Lower leg skin (tissue), 4 donors: Measurements from ENCODE around the gene TSPYL6. TPM values are rescaled to one million over a fixed set of nuclear protein-coding genes. Genes with fewer than 3 reads are reported as not detected.

Source experiments
- DNase-seq, 2 donors: peaks; one replicate each; pipeline ENCODE4 v3.0.0-alpha.2; 2019; ENCODE audit warnings: low spot score in 2 of 2
- H3K4me3 ChIP-seq: fragments of 200-600 bp; sonication (generic); 2 replicates; pipeline ENCODE4 v1.5.1; 2017; ENCODE audit warnings: mild to moderate bottlenecking, low read depth; ENCODE audit not compliant: poor library complexity, severe bottlenecking
- POLR2A ChIP-seq, 2 donors: fragments of 450-650 bp; IDR thresholded peaks; one replicate each; pipeline ENCODE4 v1.6.1; 2016 to 2017; ENCODE audit warnings: antibody characterized with exemption in 2 of 2, mild to moderate bottlenecking in 1 of 2, moderate library complexity in 1 of 2
- WGBS, 2 donors: methylation state at CpG; one replicate each; pipeline ENCODE4 v1.1.5; 2018; 5-methylcytosine and 5-hydroxymethylcytosine counted together
- intact Hi-C: fragments of 100-400 bp; cut with DNase I; formaldehyde crosslinking; loops from one replicate; pipeline ENCODE4 v1.15.0; 2023; ENCODE audit warnings: low total_unique reads
- total RNA-seq, 4 donors: library from RNA; depleted of rRNA; stranded (reverse); fragments of >200 nt; gene quantifications; one replicate each; pipeline ENCODE4 v1.1.0, GENCODE V29; 2016
- TF ChIP-seq, protein P1 (sequence below), 3 donors: fragments of 450-650 bp; IDR thresholded peaks; one replicate each; pipeline ENCODE4 v1.5.1; 2016; ENCODE audit warnings: antibody characterized with exemption in 3 of 3, mild to moderate bottlenecking in 3 of 3, moderate library complexity in 2 of 3

The TSPYL6 gene
- total RNA-seq, 4 donors from 2014 or later = not detected

DNA sequence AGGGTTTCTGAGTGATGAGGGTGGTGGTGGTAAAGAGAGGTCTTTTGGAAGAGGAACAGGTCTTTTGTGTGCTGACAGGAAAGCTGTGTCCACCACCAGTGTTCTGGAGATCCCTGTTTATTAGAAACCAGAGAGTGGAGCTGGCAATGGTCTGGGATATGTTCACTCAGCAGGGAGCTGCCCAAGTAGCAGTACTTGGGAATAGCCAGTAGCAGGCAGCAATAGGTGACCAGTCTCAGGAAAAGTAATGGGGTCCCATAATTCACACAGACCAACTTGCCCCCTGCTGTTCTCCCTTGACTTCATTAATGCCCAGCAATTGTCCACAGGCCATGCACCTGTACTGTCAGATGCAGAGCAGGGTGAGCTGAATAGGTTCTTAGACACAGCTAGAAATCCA lies 1.8 kb downstream of the TSPYL6 start:
- intact Hi-C loops = no loop called here
- no peak for TF ChIP-seq POLR2A (IDR thresholded peaks at IDR 0.05)
- TF ChIP-seq, protein P1, sequence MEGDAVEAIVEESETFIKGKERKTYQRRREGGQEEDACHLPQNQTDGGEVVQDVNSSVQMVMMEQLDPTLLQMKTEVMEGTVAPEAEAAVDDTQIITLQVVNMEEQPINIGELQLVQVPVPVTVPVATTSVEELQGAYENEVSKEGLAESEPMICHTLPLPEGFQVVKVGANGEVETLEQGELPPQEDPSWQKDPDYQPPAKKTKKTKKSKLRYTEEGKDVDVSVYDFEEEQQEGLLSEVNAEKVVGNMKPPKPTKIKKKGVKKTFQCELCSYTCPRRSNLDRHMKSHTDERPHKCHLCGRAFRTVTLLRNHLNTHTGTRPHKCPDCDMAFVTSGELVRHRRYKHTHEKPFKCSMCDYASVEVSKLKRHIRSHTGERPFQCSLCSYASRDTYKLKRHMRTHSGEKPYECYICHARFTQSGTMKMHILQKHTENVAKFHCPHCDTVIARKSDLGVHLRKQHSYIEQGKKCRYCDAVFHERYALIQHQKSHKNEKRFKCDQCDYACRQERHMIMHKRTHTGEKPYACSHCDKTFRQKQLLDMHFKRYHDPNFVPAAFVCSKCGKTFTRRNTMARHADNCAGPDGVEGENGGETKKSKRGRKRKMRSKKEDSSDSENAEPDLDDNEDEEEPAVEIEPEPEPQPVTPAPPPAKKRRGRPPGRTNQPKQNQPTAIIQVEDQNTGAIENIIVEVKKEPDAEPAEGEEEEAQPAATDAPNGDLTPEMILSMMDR (IDR thresholded peaks at IDR 0.05) = no peak
- no peak for DNase-seq
- H3K4me3 ChIP-seq = no peak overlapping the region

DNA sequence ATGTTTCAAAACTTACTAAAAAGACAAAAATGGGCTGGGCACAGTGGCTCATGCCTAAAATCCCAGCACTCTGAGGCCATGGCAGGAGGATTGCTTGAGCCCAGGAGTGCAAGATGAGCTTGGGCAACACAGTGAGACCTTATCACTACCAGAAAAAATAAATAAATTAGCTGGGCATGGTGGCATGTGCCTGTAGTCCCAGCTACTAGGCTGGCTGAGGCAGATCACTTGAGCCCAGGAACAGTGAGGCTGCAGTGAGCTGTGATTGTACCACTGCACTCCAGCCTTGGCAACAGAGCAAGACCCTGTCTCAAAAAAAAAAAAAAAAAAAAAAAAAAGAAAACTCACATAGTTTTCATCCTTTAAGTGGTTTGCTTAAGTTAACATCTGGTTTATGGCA lies 6.4 kb downstream of the TSPYL6 start:
- no peak for DNase-seq
- H3K4me3 ChIP-seq = no peak overlapping the region
- intact Hi-C loops = no loop called here
- TF ChIP-seq, protein P1 (IDR thresholded peaks at IDR 0.05) = no peak
- no peak for TF ChIP-seq POLR2A (IDR thresholded peaks at IDR 0.05)

DNA sequence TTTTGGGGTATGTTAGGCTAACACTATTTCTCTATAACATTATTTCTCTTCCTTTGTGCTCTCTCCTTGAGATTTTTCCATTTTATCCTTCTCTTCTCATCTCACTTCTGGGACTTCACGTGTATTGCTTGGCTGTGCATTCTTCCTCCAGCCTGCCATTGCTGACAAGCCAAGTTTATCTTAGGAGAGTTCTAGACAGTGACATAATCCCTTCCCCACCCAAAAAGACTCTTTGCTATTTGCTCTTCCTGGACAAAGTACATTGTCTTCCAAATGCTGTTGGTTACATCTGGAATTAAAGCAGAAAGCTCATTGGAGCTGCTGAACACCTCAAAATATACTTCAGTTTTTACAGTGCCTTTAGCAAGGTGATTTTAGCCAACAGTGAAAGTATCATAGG lies 8.9 kb downstream of the TSPYL6 start:
- 48 to 55% methylated on average over 1 of the region's 1 CpG for WGBS, 2 donors
- TF ChIP-seq, protein P1 (IDR thresholded peaks at IDR 0.05) = no peak
- no peak for TF ChIP-seq POLR2A (IDR thresholded peaks at IDR 0.05)
- H3K4me3 ChIP-seq = no peak overlapping the region
- DNase-seq = no peak
- intact Hi-C loops = no loop called here

DNA sequence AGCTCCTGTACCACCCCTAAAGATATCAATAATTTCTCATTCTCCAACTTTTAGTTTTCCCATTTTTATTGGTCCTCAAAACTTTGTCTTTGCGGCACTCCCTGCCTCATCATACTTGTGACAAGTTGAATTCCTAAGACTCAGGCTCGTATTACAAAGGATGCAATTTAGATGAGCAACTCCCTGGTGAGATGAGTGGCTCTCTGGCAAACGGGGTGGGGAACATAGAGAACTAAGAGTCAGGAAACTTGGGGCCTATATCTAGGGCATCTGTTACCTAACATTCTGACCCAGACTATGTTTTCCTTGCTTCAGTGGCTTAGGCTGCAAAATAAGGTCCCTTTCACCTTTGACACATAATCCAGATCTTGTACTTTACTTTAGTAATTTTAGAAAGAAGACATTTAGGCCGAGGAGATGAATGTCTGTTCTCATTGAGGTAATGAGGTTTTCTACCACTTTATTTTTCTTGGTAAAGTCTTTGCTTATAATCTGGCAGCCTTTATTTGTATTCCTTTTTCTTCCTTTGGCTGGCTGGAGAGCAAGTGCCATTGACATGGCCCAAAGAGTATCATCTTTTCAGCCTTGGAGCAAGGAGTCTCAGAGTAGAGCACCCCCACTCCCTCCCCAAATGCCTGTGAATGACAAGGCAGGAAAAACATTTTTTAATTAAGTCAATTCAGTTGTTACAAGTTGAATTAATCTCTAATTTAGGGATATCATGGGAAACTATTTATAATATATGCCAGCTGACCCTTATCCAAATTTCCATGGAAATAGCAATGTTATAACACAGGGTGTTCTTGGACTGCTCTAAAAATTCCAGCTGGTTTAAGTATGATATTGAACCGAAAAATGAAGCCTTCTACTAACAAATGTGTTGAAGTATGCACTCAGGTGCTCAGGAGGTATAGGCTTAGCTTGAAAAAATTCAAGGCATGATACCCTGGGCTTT lies 15.2 kb downstream of the TSPYL6 start:
- H3K4me3 ChIP-seq = no peak overlapping the region
- peak in 1 of 2 donors; percentile 56 for DNase-seq
- intact Hi-C loops = no loop called here
- 45 to 47% methylated on average over 5 of the region's 5 CpGs for WGBS, 2 donors
- TF ChIP-seq, protein P1 (IDR thresholded peaks at IDR 0.05) = no peak
- no peak for TF ChIP-seq POLR2A (IDR thresholded peaks at IDR 0.05)

DNA sequence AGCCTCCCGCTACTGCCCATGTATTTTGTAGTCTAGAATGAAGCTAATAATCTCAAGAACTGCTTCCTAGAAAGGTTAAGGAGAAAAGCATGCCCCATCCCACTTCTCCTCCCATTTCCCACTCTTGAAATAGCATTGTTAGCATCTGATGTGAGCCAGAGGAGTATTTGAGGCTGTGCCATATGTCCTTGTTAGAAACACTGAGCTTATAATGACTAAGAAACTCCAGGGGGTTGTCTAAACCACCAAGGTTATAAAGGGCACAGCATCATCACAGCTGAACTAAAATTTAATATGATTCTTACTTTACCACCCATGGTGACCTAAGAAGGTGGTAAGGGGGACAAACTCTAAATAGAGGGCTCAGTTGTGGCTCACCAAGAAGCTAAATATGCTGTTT lies 16.6 kb downstream of the TSPYL6 start:
- DNase-seq = no peak
- intact Hi-C loops = no loop called here
- WGBS, 2 donors = 76 to 86% methylated on average over 1 of the region's 1 CpG
- no peak for TF ChIP-seq POLR2A (IDR thresholded peaks at IDR 0.05)
- TF ChIP-seq, protein P1 (IDR thresholded peaks at IDR 0.05) = no peak
- H3K4me3 ChIP-seq = no peak overlapping the region
